DOHH2 (cell line): Measurements from ENCODE around the gene AMFR.

Experiments
- CTCF ChIP-seq: fragments of 200-600 bp; sonication (generic); IDR thresholded peaks from one replicate; pipeline ENCODE4 v1.5.1; 2014; ENCODE audit warnings: antibody characterized with exemption, mild to moderate bottlenecking, low read depth, low read length; ENCODE audit not compliant: poor library complexity, severe bottlenecking
- EZH2phosphoT487 ChIP-seq: fragments of 200-600 bp; sonication (generic); IDR thresholded peaks from 2 replicates; pipeline ENCODE4 v1.6.1; 2017; ENCODE audit warnings: borderline replicate concordance, mild to moderate bottlenecking, antibody characterized with exemption, low read length, moderate library complexity, mixed read lengths

- TF ChIP-seq CTCF (no peak), EZH2phosphoT487 (no peak)
These were observed 2.4 kb downstream of the AMFR start for GRCh38 chr16:56422896-56423441.
